Calu3 (cell line): ENCODE data around the gene SULT1B1. TPM values are rescaled to one million over a fixed set of nuclear protein-coding genes. Genes with fewer than 3 reads are reported as not detected.

Source experiments
- BruUV-seq: library from RNA; stranded (reverse); fragments of 400-500 nt; replicated peaks from 2 replicates; lab custom pipeline; 2021; lab: Mats Ljungman, UMichigan
- CTCF ChIA-PET: fragments of 300-600 bp; sonication (Branson Sonifier 250); formaldehyde crosslinking; loops from one replicate; lab custom pipeline; 2022; ENCODE audit warnings: antibody characterized with exemption; lab: Charles Lee
- DNase-seq: peaks from one replicate; pipeline ENCODE4 v3.0.0; 2022
- H3K27ac Mint-ChIP-seq: one replicate; pipeline ENCODE4 v1.8.0; 2022; ENCODE audit warnings: mixed read lengths; ENCODE audit not compliant: unreplicated experiment
- H3K27me3 Mint-ChIP-seq: one replicate; pipeline ENCODE4 v1.8.0; 2022; ENCODE audit warnings: mixed read lengths; ENCODE audit not compliant: unreplicated experiment
- H3K36me3 Mint-ChIP-seq: one replicate; pipeline ENCODE4 v1.8.0; 2022; ENCODE audit warnings: mild to moderate bottlenecking, moderate library complexity, mixed read lengths; ENCODE audit not compliant: insufficient read depth, unreplicated experiment
- H3K4me1 Mint-ChIP-seq: one replicate; pipeline ENCODE4 v1.8.0; 2022; ENCODE audit warnings: mild to moderate bottlenecking, low read depth, mixed read lengths; ENCODE audit not compliant: unreplicated experiment
- H3K4me3 Mint-ChIP-seq: one replicate; pipeline ENCODE4 v1.8.0; 2022; ENCODE audit warnings: mild to moderate bottlenecking, low read depth, moderate library complexity, mixed read lengths; ENCODE audit not compliant: unreplicated experiment
- H3K9me3 Mint-ChIP-seq: one replicate; pipeline ENCODE4 v1.8.0; 2022; ENCODE audit warnings: low read depth, mixed read lengths; ENCODE audit not compliant: unreplicated experiment
- intact Hi-C: fragments of 100-400 bp; cut with micrococcal nuclease; formaldehyde crosslinking; loops from one replicate; pipeline ENCODE4 v1.10.0; 2022; ENCODE audit not compliant: unreplicated experiment
- total RNA-seq: library from RNA; stranded (reverse); gene quantifications from 2 replicates; pipeline ENCODE4 v1.2.3, GENCODE V29; 2022
- TF ChIP-seq, protein P1 (sequence below): fragments of 200-600 bp; IDR thresholded peaks from one replicate; pipeline ENCODE4 v1.8.0; 2022; ENCODE audit warnings: antibody characterized with exemption; ENCODE audit not compliant: unreplicated experiment

The SULT1B1 gene
- total RNA-seq, 1 experiment from 2014 or later, result 0.26 TPM

DNA sequence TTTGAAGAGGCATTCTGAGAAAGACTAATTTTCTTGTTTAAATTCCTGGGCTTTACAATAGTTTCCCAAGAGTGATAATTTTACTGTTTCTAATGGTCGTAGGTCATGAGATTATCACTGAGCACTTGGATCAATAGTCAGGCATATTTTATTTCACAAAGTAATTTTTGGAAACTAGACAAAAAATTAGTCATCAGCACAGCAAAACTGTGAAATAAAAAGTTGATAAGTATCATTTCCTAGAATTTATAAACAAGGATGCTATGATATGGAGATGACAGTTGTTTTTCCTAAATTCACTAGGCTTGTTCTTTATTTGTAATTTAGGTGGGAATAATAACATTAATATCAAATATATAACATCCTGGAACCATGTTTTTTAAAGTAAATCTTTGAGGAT lies 33.0 kb downstream of the SULT1B1 start:
- BruUV-seq, result no TSS peak

DNA sequence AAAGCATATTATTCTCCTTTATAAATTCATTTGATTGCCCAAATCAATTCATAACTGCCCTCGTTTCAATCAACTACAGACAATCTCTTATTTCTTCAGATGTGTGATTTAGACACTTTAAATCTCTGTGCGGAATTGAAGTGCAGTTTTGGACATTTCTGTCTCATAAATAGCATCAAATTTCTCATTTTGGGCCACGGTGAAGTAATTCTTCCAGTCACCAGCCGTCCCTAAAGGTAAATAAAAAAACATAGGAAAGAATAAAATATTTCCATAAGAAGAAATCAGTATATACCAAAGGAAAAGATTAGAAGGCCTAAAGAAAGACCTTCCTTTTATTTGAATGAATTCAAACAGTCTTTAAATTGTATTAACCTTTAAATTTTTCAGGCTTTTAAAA lies 33.4 kb downstream of the SULT1B1 start:
- BruUV-seq, result no TSS peak
- Mint-ChIP-seq H3K27me3 (no peaks in the 10 kb centered on the region), H3K36me3 (no peaks in the 10 kb centered on the region), H3K9me3 (no peaks in the 10 kb centered on the region), H3K27ac (no peak overlapping the region), H3K4me1 (peaks cover 9% of the 10 kb centered on the region), H3K4me3 (no peak overlapping the region)
- TF ChIP-seq, protein P1, sequence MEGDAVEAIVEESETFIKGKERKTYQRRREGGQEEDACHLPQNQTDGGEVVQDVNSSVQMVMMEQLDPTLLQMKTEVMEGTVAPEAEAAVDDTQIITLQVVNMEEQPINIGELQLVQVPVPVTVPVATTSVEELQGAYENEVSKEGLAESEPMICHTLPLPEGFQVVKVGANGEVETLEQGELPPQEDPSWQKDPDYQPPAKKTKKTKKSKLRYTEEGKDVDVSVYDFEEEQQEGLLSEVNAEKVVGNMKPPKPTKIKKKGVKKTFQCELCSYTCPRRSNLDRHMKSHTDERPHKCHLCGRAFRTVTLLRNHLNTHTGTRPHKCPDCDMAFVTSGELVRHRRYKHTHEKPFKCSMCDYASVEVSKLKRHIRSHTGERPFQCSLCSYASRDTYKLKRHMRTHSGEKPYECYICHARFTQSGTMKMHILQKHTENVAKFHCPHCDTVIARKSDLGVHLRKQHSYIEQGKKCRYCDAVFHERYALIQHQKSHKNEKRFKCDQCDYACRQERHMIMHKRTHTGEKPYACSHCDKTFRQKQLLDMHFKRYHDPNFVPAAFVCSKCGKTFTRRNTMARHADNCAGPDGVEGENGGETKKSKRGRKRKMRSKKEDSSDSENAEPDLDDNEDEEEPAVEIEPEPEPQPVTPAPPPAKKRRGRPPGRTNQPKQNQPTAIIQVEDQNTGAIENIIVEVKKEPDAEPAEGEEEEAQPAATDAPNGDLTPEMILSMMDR, result no peak
- no peak for DNase-seq
- intact Hi-C loops, result no loop called here
- CTCF ChIA-PET, result no interaction called here

More for the DNA sequence above, 33.0 kb downstream of the SULT1B1 start:
- no peak for DNase-seq
- Mint-ChIP-seq H3K4me1 (peaks cover 9% of the 10 kb centered on the region), H3K27me3 (no peaks in the 10 kb centered on the region), H3K4me3 (no peak overlapping the region), H3K36me3 (no peaks in the 10 kb centered on the region), H3K27ac (no peak overlapping the region), H3K9me3 (no peaks in the 10 kb centered on the region)
- TF ChIP-seq, protein P1, result no peak
- CTCF ChIA-PET, result no interaction called here
- intact Hi-C loops, result no loop called here

DNA sequence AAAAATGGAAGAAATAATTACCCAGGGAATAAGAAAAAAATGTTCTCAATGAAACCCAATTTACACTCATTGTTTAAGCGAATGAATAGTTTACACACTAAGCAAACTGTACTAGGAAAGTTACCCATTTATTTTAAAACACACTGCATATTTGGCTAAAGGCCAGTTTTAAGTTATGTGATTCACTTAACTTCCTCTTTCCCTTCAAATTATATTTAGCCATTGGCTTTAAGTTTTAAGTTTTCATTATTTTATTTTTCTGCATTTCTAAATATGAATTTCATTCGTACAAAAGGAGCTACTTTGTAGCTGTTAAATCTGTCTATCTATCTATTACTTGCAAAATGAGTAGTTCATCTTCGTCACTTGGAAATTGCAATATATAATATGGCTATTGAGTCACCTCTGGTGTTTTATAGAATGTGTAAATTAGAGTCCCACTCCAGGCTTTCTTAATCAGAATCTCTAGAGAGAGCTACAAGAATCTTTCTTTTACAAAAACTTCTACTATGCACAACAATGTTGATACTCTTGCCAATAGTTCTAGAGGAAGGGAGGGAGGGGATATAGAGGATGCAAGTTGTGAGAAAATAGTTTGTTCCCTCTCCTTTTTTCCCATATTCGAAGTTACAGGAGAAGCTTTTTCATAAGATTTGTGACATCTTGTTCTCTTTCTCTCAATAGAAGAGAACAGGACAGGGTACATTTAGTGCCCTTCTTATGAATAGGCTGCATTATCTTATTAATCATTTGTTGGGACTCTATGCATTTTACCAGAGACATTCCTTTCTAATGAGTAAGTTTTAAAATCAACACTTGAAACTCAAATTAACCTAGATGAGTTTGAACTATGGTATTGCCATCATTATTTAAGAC lies 41.8 kb downstream of the SULT1B1 start:
- Mint-ChIP-seq H3K4me1 (peaks cover 8% of the 10 kb centered on the region), H3K9me3 (no peaks in the 10 kb centered on the region), H3K27me3 (no peaks in the 10 kb centered on the region), H3K27ac (peak overlapping the region; percentile 60), H3K4me3 (peak overlapping the region; percentile 12), H3K36me3 (no peaks in the 10 kb centered on the region)
- intact Hi-C loops, result loop anchor here (5.0 to 10.0 kb wide), 3 partner anchors 34 to 116 kb away; no protein-coding TSS in a partner anchor
- TF ChIP-seq, protein P1, result no peak
- BruUV-seq, result no TSS peak
- CTCF ChIA-PET, result interaction anchor here (0.7 kb wide), 1 partner anchor 105 kb away, joined by 3 read pairs; no protein-coding TSS in a partner anchor
- DNase-seq, result no peak

DNA sequence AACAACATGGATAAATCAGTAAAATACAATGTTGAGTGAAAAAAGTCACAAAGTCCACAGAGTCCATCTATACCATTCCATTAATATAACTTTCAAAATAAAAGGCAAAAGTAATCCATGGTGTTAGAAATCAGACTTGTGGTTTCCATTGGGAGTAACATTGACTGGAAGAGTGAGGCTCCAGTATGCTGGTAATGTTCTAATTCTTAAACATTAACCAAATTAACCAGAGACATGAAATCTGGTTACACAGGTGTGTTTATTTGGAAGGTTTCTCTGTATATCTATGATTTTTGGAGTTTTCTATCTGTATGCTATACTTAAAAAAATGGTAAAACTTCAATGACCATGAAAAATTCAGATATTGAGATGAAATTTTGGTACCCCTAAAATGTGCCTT lies 42.6 kb downstream of the SULT1B1 start:
- peaks cover 8% of the 10 kb centered on the region for H3K4me1 Mint-ChIP-seq
- CTCF ChIA-PET, result no interaction called here
- intact Hi-C loops, result loop anchor here (5.0 to 10.0 kb wide), 3 partner anchors 35 to 117 kb away; no protein-coding TSS in a partner anchor
- H3K27me3 Mint-ChIP-seq, result no peaks in the 10 kb centered on the region
- BruUV-seq, result no TSS peak
- H3K9me3 Mint-ChIP-seq, result no peaks in the 10 kb centered on the region
- no peak for DNase-seq
- no peak overlapping the region for H3K27ac Mint-ChIP-seq
- H3K4me3 Mint-ChIP-seq, result no peak overlapping the region
- no peaks in the 10 kb centered on the region for H3K36me3 Mint-ChIP-seq
- TF ChIP-seq, protein P1, result no peak
